Esophagus muscularis mucosa (tissue), 4 donors: Measurements from ENCODE around the gene TMEM63B.

Experiments
- CTCF ChIP-seq, 3 experiments: fragments of 200-600 bp in 2 of 3; fragments of 450-650 bp in 1 of 3; sonication (generic) in 2 of 3; IDR thresholded peaks; one replicate each; pipeline ENCODE4 v1.5.1; 2017 to 2019; ENCODE audit warnings: antibody characterized with exemption in 3 of 3, mild to moderate bottlenecking in 2 of 3, moderate library complexity in 1 of 3
- EP300 ChIP-seq: sonication (generic); formaldehyde crosslinking; IDR thresholded peaks from one replicate; pipeline ENCODE4 v1.6.1; 2017; ENCODE audit warnings: antibody characterized with exemption
- POLR2A ChIP-seq: fragments of 450-650 bp; IDR thresholded peaks from one replicate; pipeline ENCODE4 v1.6.1; 2017; ENCODE audit warnings: antibody characterized with exemption, moderate library complexity, mild to moderate bottlenecking, low read depth
- POLR2AphosphoS5 ChIP-seq, 2 donors: sonication (generic); formaldehyde crosslinking; IDR thresholded peaks; one replicate each; pipeline ENCODE4 v1.6.1; 2017; ENCODE audit warnings: antibody characterized with exemption in 2 of 2

GRCh38 chr6:44087623-44088022 lies 39.7 kb upstream of the TMEM63B start:
- TF ChIP-seq CTCF (IDR thresholded peaks at IDR 0.05) (no peak), POLR2AphosphoS5 (IDR thresholded peaks at IDR 0.05) (no peak), EP300 (no peak), POLR2A (no peak)
